Measurements from ENCODE around the gene ARHGAP27.

The ARHGAP27 gene

DNA sequence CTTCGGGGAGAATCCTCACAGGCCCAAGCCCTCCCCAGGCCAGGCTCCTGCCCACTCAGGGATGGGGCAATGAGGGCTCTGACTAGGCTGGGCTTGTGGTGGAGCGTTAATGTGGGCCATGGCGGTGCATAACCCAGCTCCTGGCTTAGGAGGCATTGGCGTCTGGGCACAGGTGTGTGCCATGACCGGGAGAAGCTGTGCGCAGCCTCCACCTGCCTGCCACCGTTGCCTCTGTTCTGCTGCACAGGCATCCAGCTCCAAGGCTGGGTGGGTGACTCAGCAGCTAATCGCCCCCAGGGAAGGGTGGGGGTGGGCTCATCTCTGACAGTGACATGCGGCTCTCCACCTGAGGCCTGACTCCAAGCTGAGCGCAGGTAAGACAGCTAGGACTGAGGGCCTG is 3.5 kb upstream of the ARHGAP27 start:
- in situ Hi-C loops (cut with HindIII; ENCODE audit: low pct_ligation_motif_present, low pct_unique_long_range_greater_than_20kb, low sequenced_read_pairs): no loop called here
- no peak for DNase-seq

GRCh38 chr17:45435481-45435880 is 2.8 kb upstream of the ARHGAP27 start:
- in situ Hi-C loops (cut with HindIII; ENCODE audit: low pct_ligation_motif_present, low pct_unique_long_range_greater_than_20kb, low sequenced_read_pairs): no loop called here
- no peak for DNase-seq

- in situ Hi-C loops (cut with HindIII; ENCODE audit: low pct_ligation_motif_present, low pct_unique_long_range_greater_than_20kb, low sequenced_read_pairs): no loop called here
- DNase-seq: no peak
Measured at GRCh38 chr17:45433159-45433535, 477 bp upstream of the ARHGAP27 start.

- in situ Hi-C loops (cut with HindIII; ENCODE audit: low pct_ligation_motif_present, low pct_unique_long_range_greater_than_20kb, low sequenced_read_pairs): no loop called here
- DNase-seq: peak; percentile 86
Measured at GRCh38 chr17:45431531-45432404, 902 bp downstream of the ARHGAP27 start.

DNA sequence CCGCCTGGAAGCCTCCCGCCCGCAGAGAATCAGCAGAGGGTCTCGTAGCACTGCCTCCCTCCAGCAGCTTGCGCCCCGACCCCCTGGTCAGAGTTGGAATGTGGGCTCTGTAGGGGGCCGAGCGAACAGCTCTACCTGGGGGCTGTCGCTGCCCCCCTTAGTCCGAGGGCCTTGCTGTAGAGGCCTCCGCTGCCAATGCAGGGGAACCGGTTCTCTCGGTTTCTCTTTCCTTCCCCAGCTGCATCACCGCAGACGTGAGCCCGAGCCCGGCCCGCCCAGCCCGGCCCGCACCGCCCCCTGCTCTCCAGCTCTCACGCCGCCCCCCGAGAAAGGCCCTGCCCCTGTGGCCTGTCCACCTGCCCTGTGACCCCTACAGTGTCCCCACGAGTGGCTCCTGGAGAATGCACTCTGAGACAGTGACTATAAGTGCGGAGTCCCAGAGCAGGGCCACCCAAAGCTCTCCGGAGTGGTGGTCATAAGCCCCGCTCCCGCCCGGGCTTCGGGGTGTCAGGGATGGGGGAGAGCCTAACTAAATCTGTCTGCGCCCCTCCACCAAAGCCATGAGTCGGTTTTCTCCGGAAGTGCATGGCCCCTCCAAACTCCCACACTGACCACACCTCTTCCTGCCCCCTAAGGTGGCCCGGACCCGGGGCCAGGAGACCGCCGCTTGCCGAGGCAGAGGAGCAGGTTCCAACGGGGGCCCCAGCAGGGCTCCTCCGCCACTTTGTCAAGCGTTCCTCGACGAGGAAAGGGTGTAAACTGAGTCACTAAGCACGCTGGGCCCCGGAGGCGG is 1.7 kb downstream of the ARHGAP27 start:
- DNase-seq: peak; percentile 32
- in situ Hi-C loops (cut with HindIII; ENCODE audit: low pct_ligation_motif_present, low pct_unique_long_range_greater_than_20kb, low sequenced_read_pairs): no loop called here

DNA sequence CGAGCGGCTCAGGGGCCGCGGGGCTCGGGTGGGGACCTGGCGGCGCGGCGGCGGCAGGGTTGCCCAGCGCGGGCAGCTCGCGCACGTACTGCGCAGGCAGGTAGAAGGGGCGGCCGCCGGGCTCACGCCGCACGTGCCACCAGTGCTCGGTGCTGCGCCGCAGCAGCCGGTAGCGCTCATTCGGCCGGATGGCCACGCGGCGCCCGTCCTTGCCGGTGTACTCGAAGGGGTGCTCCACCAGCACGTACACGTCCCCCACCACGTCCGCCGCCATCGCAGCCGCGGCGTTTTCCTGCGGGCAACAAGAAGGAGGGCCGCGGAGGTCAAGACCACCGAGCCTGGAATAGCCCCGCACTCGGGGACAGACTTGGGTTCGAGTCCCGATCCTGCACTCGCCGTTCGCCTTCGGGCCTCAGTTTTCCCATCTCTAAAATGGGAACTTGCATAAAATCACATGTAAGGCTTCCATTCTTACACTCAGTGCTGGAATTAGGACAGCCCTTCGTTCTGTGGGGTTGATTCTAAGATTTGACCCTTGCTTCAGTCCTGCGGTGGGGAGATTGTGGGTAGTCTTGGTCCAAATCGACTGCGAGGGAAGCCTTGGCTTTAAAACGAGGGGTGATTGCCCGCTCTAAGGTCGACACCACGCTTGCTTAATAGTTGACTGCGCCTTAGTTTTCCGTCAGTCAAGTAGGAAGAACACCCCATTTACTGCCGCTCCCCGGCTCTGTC is 2.5 kb downstream of the ARHGAP27 start:
- no peak for DNase-seq
- in situ Hi-C loops (cut with HindIII; ENCODE audit: low pct_ligation_motif_present, low pct_unique_long_range_greater_than_20kb, low sequenced_read_pairs): no loop called here

DNA sequence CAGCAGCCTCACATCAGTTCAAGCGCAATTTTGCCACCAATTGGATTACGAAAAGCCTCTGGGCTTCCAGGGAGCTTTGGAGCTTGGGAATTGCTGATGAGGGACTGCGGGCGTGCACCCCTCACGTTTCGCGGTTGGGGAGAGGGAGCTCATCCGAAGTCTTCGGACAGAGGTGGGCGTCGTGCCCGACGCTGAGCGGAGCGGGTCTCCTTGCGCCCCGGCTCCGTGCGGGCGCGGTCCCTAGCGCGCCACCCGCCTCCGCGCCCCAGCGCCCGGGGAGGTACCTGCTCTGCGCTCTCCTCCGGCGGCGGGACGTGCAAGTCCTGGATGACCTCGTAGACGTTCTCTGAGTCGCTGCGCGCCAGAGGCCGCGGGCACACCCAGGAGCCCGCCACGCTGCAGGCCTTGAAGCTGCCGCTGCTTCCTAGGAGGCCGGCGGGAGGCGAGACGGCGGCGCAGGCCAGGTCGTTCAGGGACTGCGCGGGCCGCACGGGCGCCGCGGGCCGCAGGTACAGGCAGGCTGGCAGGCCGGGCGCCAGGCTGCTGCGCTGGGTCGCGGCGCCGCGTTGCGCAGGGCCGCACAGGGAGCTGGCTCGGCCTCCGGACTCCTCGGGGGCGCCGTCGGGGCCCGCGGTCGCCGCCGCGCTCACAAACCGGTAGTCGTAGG is 3.2 kb downstream of the ARHGAP27 start:
- in situ Hi-C loops (cut with HindIII; ENCODE audit: low pct_ligation_motif_present, low pct_unique_long_range_greater_than_20kb, low sequenced_read_pairs): no loop called here
- DNase-seq: no peak

GRCh38 chr17:45428931-45429338 is 3.7 kb downstream of the ARHGAP27 start:
- in situ Hi-C loops (cut with HindIII; ENCODE audit: low pct_ligation_motif_present, low pct_unique_long_range_greater_than_20kb, low sequenced_read_pairs): no loop called here
- no peak for DNase-seq

DNA sequence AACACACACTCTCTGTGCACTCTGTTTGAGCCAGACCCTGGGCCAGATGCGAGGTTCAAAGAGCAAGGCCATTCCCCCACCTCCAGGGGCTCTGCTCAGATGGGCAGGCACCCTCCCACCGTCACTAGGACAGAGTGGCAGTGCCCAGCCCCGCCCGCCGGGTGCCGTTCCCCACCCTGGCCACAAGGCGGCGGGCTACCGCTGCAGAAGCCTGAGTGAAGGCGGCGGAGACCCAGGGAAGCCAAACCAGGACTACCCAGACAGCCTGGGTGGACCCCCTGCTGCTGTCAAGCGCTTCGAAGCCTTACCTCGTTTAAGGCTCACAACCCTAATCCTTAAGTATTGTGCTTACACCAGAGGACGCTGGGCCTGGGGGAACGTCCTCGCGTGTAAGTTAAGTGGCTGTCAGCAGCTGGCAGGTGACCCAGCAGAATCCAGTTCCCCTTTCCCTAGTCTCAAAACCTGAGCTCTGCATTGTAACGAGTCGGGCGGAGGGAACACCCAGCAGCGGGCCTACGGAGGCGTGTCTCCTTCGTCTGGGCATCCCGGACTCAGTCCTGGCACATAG is 4.5 kb downstream of the ARHGAP27 start:
- in situ Hi-C loops (cut with HindIII; ENCODE audit: low pct_ligation_motif_present, low pct_unique_long_range_greater_than_20kb, low sequenced_read_pairs): no loop called here

DNA sequence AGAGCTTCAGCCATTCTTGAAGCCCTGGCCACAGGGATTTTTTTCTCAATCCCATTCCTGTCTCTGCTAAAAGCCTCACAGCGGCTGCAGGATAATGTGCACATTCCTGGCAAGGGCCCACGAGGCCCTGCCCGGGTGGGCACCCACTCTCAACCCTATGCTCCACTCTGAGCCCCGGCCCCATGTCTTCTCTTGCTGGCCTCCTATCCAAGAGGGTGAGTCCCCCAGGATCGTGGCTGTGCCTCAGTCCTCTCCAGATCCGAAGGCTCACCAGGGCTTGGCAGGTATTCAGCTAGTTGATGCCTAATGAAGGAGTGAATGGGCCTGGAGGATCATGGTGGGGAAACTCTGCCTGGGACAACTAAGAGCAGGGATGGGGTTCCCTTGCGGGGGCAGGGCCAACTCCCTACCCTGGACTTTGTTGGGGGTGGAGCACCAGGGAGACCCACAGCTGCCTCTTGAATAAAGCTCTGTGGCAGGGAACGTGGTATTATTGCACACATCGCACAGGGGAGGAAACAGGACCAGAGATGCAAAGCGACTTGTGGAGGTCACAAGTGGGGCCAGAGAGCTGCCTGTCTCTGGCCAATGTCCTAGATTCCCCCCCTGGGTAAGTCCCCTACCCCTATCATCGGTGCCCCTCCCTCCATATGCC is 5.4 kb downstream of the ARHGAP27 start:
- no peak for DNase-seq
- in situ Hi-C loops (cut with HindIII; ENCODE audit: low pct_ligation_motif_present, low pct_unique_long_range_greater_than_20kb, low sequenced_read_pairs): no loop called here

More for the DNA sequence above, 4.5 kb downstream of the ARHGAP27 start:
- peak; percentile 74 for DNase-seq

DNA sequence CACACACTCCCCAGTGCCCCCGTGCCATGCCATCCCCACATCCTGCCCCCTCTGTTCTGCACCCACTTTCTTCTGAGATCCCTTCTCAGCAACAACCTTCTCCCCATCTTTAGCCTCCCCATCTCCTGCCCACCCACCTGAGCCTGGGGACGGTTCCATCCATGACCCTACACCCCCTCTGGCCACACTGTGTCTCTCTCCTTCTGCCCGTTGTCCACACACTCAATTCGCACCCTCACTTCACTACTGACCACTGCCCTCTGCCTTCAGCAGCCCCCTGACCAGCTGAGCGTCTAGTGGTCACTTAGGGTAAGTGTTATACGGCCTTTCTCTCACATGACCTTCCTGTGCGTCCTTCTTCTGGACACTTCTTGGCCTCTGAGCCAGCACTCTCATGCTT is 6.1 kb downstream of the ARHGAP27 start:
- DNase-seq: no peak
- in situ Hi-C loops (cut with HindIII; ENCODE audit: low pct_ligation_motif_present, low pct_unique_long_range_greater_than_20kb, low sequenced_read_pairs): no loop called here

GRCh38 chr17:45425984-45426413 is 6.7 kb downstream of the ARHGAP27 start:
- in situ Hi-C loops (cut with HindIII; ENCODE audit: low pct_ligation_motif_present, low pct_unique_long_range_greater_than_20kb, low sequenced_read_pairs): no loop called here

DNA sequence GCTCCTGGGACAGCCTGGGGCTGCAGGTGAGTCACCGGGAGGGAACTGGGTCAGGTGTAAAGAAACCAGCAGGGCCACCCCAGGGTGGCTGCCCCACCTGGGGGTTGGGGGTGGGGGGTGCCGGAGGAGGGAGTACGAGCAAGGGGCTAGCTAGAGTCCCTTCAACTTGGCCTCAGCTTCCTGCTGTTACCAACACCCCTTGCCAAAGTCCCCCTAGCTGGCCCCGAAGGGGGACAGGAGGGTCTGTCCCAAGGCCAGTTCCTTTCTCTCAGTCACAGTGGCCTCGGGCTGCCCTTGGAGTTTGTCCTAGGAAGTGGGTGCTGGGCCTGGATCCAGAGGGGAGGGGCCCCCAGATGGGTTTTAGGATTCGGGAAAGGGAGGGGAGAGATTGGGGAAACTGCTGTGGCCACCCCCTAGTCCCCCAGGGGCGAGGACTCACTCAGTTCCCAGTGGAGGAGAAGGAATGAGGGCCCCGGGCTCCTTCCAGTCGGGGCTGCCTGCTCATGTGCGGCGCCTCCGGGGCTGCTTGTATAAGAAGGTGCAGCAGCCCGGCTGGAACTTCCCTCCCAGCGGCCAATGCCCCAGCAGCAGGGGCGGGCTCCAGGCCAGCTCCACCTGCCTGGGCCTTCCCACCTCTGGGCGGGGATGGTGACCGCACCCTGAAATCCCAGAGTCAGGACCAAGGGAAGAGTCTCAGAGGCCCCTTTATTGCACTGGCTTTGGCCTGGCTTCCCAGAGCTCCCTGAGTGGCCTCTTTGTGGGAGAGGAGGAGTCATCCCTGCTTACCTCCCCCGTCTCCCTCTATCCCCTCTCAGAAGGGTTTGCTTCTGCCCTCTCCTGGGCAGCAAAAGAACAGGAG is 7.3 kb downstream of the ARHGAP27 start:
- in situ Hi-C loops (cut with HindIII; ENCODE audit: low pct_ligation_motif_present, low pct_unique_long_range_greater_than_20kb, low sequenced_read_pairs): no loop called here
- peak; percentile 98 for DNase-seq

More at GRCh38 chr17:45425984-45426413, 6.7 kb downstream of the ARHGAP27 start:
- no peak for DNase-seq

- DNase-seq: no peak
- in situ Hi-C loops (cut with HindIII; ENCODE audit: low pct_ligation_motif_present, low pct_unique_long_range_greater_than_20kb, low sequenced_read_pairs): no loop called here
Measured at GRCh38 chr17:45424769-45425124, 7.9 kb downstream of the ARHGAP27 start.

DNA sequence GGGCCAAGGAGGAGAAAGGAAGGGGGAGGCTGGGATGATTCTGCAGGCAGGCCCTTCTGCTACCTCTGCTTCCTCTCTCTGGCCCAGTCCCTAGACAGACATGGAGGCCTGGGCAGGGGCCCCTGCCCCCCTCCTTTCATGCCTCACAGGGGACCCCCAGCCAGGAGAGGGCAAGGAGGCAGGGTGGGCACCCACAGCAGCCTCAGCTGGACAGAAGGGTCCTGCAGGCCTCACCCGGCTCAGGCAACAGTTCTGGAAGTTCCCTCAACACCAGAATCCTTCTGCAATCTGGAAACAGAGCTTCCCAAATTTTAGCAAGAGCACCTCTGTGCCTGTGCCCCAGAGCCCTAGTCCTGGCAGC is 8.7 kb downstream of the ARHGAP27 start:
- DNase-seq: no peak
- in situ Hi-C loops (cut with HindIII; ENCODE audit: low pct_ligation_motif_present, low pct_unique_long_range_greater_than_20kb, low sequenced_read_pairs): no loop called here

DNA sequence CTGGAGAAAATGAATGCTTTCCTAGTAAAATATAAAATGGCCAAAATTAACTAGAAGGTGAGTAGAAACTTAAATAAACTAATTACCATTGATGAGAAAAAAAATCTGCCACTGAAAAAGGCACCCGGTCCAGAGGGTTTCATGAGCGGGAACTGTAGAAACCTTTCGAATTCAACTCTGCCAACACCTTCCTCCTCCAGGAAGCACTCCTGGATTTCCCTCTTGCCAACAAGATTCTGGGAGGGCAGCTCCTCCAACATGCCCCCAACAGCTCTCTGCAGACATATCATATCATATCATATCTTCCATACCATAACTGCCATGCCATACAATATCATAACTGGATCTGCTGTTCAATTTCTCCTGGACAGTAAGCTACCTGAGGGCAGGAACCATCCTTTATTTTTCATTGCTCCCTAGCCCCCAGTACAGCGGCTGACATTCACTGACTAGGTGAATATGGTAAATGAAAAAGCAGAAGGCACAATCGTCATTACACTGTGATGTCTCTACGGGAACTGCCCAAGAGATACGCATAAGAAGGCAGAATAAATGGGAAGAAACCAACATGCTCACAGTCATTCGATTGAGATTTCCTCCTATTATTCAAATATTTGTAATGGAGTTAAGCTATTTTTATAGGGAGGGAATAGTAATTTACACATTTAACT is 9.2 kb downstream of the ARHGAP27 start:
- DNase-seq: no peak
- in situ Hi-C loops (cut with HindIII; ENCODE audit: low pct_ligation_motif_present, low pct_unique_long_range_greater_than_20kb, low sequenced_read_pairs): no loop called here
